AG08395 (cell line): ENCODE results near the gene UNC45A.
A peak's percentile ranks its signal among the peaks of the same experiment; 100 is the strongest.
"Not testable (repeated sequence)": the region's sequence is repeated elsewhere in the genome, so short reads cannot be mapped to it uniquely, and the experiment has no call there.

Experiments
- DNase-seq: peaks from one replicate; pipeline ENCODE4 v3.0.0; 2012; ENCODE audit warnings: mixed read lengths, low spot score

Gene UNC45A

GRCh38 chr15:90934949-90935751, at the start of gene UNC45A:
Gene UNC45A (plus strand): TSS chr15:90935285. CDS start chr15:90935325, 40 bp downstream.
- DNase-seq = peak; percentile 98

GRCh38 chr15:90885432-90886290, 49.4 kb upstream of the UNC45A start:
- DNase-seq = peak; percentile 68

GRCh38 chr15:90886291-90886614, 48.8 kb upstream of the UNC45A start:
- DNase-seq = no peak

- DNase-seq = no peak
These were observed 48.0 kb upstream of the UNC45A start for GRCh38 chr15:90887037-90887481.

- no peak for DNase-seq
These were observed 45.8 kb upstream of the UNC45A start for GRCh38 chr15:90889313-90889730.

- no peak for DNase-seq
These were observed 45.2 kb upstream of the UNC45A start for GRCh38 chr15:90889736-90890456.

- DNase-seq = no peak
These were observed 44.2 kb upstream of the UNC45A start for GRCh38 chr15:90890839-90891238.

GRCh38 chr15:90891346-90891949, 43.6 kb upstream of the UNC45A start:
- DNase-seq = no peak

- DNase-seq = no peak
These were observed 43.1 kb upstream of the UNC45A start for GRCh38 chr15:90892023-90892422.

GRCh38 chr15:90892498-90893174, 42.4 kb upstream of the UNC45A start:
- DNase-seq = no peak

GRCh38 chr15:90893175-90894090, 41.7 kb upstream of the UNC45A start:
- no peak for DNase-seq

- DNase-seq = no peak
These were observed 39.4 kb upstream of the UNC45A start for GRCh38 chr15:90895571-90896117.

GRCh38 chr15:90897131-90897655, 37.9 kb upstream of the UNC45A start:
- DNase-seq = not testable (repeated sequence)

GRCh38 chr15:90901175-90902039, 33.7 kb upstream of the UNC45A start:
- DNase-seq = no peak

GRCh38 chr15:90902040-90902839, 32.8 kb upstream of the UNC45A start:
- peak; percentile 100 for DNase-seq

- DNase-seq = peak; percentile 64
These were observed 32.0 kb upstream of the UNC45A start, which contains the start of gene MAN2A2 for GRCh38 chr15:90902840-90903732. Gene MAN2A2 (plus strand): TSS chr15:90903302. CDS start chr15:90904208, 906 bp downstream.
